Heart left ventricle (tissue), 16 donors: ENCODE measurements around the gene MARK3. TPM values are rescaled to one million over a fixed set of nuclear protein-coding genes. Genes with fewer than 3 reads are reported as not detected.

Source experiments
- ATAC-seq, 4 donors: fragments of 200-7000 bp; cut with Tn5 transposase; one replicate each; pipeline ENCODE4 v1.9.1; 2020 to 2022; ENCODE audit warnings: moderate library complexity in 4 of 4, mild to moderate bottlenecking in 3 of 4, moderate number of reproducible peaks in 1 of 4
- DNase-seq, 5 donors: peaks; one replicate each; pipeline ENCODE4 v3.0.0-alpha.2; 2020
- H3K27ac ChIP-seq, 12 donors: fragments of 200-600 bp; sonication (generic) in 4 of 12; one replicate each; pipeline versions ENCODE4 v1.5.0 to v1.8.0; 2016 to 2022; ENCODE audit warnings: mild to moderate bottlenecking in 2 of 12
- H3K27me3 ChIP-seq, 9 donors: fragments of 200-600 bp; sonication (generic) in 2 of 9; one replicate each; pipeline versions ENCODE4 v1.5.1 to v1.8.0; 2016 to 2022; ENCODE audit warnings: mild to moderate bottlenecking in 3 of 9
- H3K36me3 ChIP-seq, 9 donors: fragments of 200-600 bp; sonication (generic) in 2 of 9; one replicate each; pipeline versions ENCODE4 v1.5.0 to v1.8.0; 2018 to 2022; ENCODE audit warnings: mild to moderate bottlenecking in 2 of 9
- H3K4me1 ChIP-seq, 12 donors: fragments of 200-600 bp; sonication (generic) in 4 of 12; one replicate each; pipeline versions ENCODE4 v1.5.0 to v1.8.0; 2016 to 2022; ENCODE audit warnings: mild to moderate bottlenecking in 3 of 12
- H3K4me3 ChIP-seq, 12 donors: fragments of 200-600 bp; sonication (generic) in 4 of 12; one replicate each; pipeline versions ENCODE4 v1.5.0 to v1.8.0; 2017 to 2022; ENCODE audit warnings: mild to moderate bottlenecking in 9 of 12, moderate library complexity in 4 of 12
- H3K9me3 ChIP-seq, 12 donors: fragments of 200-600 bp; sonication (generic) in 4 of 12; one replicate each; pipeline versions ENCODE4 v1.5.0 to v1.8.0; 2016 to 2022; ENCODE audit warnings: mild to moderate bottlenecking in 1 of 12
- POLR2A ChIP-seq, 2 donors: fragments of 450-650 bp; IDR thresholded peaks; one replicate each; pipeline ENCODE4 v1.6.1; 2017; ENCODE audit warnings: antibody characterized with exemption in 2 of 2, mild to moderate bottlenecking in 2 of 2, moderate library complexity in 2 of 2
- WGBS, 4 donors: extraction: QIAGEN DNeasy Blood & Tissue Kit in 2 of 4; methylation state at CpG; one replicate each; pipeline versions ENCODE4 v1.1.5 to v1.1.7; 2013 to 2018; 5-methylcytosine and 5-hydroxymethylcytosine counted together
- intact Hi-C, 10 donors: fragments of 100-400 bp; cut with DNase I; formaldehyde crosslinking; loops; one replicate each; pipeline versions ENCODE4 v1.11.1 to v1.14.2; 2022
- polyA plus RNA-seq, 2 donors: library from polyadenylated mRNA; stranded (reverse); fragments of 200-250 nt; gene quantifications; one replicate each; pipeline ENCODE4 v1.2.3, GENCODE V29; 2013
- total RNA-seq, 9 donors: library from RNA; depleted of rRNA in 2 of 9; stranded (reverse); fragments of >200 nt in 2 of 9; fragmentation: NEBNext Ultra II Directional in 3 of 9; extraction: Animal tissue kit (Norgen Biotek cat#: 25700) in 3 of 9; gene quantifications; one replicate each; pipeline versions ENCODE4 v1.1.0 to v1.2.4, GENCODE V29; 2016 to 2023
- TF ChIP-seq, protein P1 (sequence below), 12 donors: fragments of 200-600 bp; sonication (generic) in 4 of 12; IDR thresholded peaks; one replicate each; pipeline versions ENCODE4 v1.5.0 to v1.8.0; 2018 to 2022; ENCODE audit warnings: antibody characterized with exemption in 12 of 12, mild to moderate bottlenecking in 5 of 12
- donor health status: ischemic (EF 13 %, LVEDD 7.1; RV severe dilation, severe dysfunction).
- donor health status: healthy with polysubstance abuse.
- donor health status: DM: no; HTN: yes; CAD: no.
- donor health status: DM: no; HTN: no; CAD: no.
- donor health status: ischemic (EF 25% LVEDD 6.9; RV normal size, moderate dysfunction).
- donor health status: ischemic (EF 25% LVEDD 5.7; RV mildly dilated, moderate dysfunction).
- donor health status: healthy.
- donor health status: DM: yes; HTN: yes; CAD: no.
- donor health status: ischemic (EF 35%, LVEDD 5.7; RV mildly dilated, moderate dysfunction).
- donor health status: nonischemic (EF 11% LVEDD 7.7; RV severe dilation, severe dysfunction).
- donor health status: DM: yes; HTN: yes; CAD: no.
- donor health status: PGD.
- donor health status: ischemic (EF 29% LVEDD 5.4; RV normal size, mild dysfunction).
- donor health status: nonischemic (EF 23%, LVEDD 6.1; RV moderate dilation, normal function).

Gene MARK3
- total and polyA plus RNA-seq, 11 donors: 54.0 to 156 (median 111) TPM

- no peak for TF ChIP-seq POLR2A (IDR thresholded peaks at IDR 0.05)
- TF ChIP-seq, protein P1, sequence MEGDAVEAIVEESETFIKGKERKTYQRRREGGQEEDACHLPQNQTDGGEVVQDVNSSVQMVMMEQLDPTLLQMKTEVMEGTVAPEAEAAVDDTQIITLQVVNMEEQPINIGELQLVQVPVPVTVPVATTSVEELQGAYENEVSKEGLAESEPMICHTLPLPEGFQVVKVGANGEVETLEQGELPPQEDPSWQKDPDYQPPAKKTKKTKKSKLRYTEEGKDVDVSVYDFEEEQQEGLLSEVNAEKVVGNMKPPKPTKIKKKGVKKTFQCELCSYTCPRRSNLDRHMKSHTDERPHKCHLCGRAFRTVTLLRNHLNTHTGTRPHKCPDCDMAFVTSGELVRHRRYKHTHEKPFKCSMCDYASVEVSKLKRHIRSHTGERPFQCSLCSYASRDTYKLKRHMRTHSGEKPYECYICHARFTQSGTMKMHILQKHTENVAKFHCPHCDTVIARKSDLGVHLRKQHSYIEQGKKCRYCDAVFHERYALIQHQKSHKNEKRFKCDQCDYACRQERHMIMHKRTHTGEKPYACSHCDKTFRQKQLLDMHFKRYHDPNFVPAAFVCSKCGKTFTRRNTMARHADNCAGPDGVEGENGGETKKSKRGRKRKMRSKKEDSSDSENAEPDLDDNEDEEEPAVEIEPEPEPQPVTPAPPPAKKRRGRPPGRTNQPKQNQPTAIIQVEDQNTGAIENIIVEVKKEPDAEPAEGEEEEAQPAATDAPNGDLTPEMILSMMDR (IDR thresholded peaks at IDR 0.05): no peak
- intact Hi-C loops: no loop called here
- Histone ChIP-seq H3K27ac (no peak overlapping the region), H3K36me3 (no peaks in the 10 kb centered on the region), H3K9me3 (no peaks in the 10 kb centered on the region), H3K27me3 (no peaks in the 10 kb centered on the region), H3K4me3 (no peak overlapping the region), H3K4me1 (no peaks in the 10 kb centered on the region)
- DNase-seq: no peak
- 61 to 74% (median 71%) methylated on average over 13 to 14 of the region's 14 CpGs for WGBS, 4 donors
- no peak for ATAC-seq
These were observed 7.0 kb upstream of the MARK3 start for GRCh38 chr14:103378038-103378854.

DNA sequence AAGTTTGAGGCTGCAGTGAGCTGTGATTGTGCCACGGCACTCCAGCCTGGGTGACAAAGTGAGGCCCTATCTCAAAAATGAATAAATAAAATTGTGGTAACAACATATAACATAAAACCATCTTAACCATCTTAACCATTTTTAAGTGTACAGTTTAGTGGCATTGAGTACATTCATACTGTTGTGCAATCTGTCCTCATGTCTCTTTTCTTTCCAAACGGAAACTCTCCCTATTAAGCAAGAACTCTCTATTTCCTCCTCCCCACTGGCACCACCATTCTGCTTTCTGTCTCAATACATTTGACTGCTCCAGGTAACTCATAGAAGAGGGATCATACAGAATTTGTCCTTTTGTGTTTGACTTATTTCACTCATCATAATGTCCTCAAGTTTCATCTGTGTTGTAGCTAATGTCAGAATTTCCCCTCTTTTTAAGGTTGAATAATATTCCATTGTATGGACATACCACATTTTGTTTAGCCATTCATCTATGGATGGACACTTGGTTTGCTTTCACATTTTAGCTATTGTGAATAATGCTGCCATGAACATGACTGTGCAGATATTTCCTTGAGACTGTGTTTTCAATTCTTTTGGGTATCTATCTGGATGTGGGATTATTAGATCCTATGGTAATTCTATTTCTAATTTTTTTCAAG is 4.4 kb upstream of the MARK3 start:
- Histone ChIP-seq H3K9me3 (no peaks in the 10 kb centered on the region), H3K36me3 (no peaks in the 10 kb centered on the region), H3K27ac (no peak overlapping the region), H3K4me1 (peaks cover 0 to 8% (median 5%) of the 10 kb centered on the region in 12 donors), H3K4me3 (no peak overlapping the region), H3K27me3 (no peaks in the 10 kb centered on the region)
- DNase-seq (no peak), ATAC-seq (no peak)
- intact Hi-C loops: loop anchor here in 4 of 10 donors (5.0 to 10.0 kb wide), 3 partner anchors 39 to 46 kb away; partner anchors contain the start of gene EIF5 (in 2 of the 4)
- WGBS, 4 donors: 0 to 27% (median 20%) methylated on average over 2 of the region's 2 CpGs
- TF ChIP-seq, protein P1 (IDR thresholded peaks at IDR 0.05): no peak
- no peak for TF ChIP-seq POLR2A (IDR thresholded peaks at IDR 0.05)

DNA sequence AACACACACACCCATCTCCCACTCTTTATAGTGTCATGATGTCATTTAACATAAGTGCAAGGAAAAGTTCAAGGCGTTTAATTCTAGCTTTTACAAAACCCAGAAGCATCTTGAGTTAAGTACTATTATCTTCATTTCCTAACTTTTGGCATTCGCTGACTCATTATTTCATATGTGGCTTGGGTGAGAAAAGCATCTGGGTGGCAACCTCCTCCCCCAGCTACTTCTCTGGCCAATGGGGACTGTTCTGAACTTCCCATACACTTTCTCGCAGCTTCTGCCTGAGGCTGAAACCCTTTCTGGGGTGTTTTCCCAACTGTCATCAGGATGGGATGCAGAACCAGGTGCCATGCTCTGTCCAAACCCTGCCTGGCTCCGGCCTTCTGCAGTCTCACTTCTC is 2.8 kb upstream of the MARK3 start:
- Histone ChIP-seq H3K9me3 (no peaks in the 10 kb centered on the region), H3K4me3 (no peak overlapping the region), H3K36me3 (no peaks in the 10 kb centered on the region), H3K27ac (no peak overlapping the region), H3K27me3 (no peaks in the 10 kb centered on the region), H3K4me1 (peaks cover 0 to 14% (median 11%) of the 10 kb centered on the region in 12 donors)
- intact Hi-C loops: loop anchor here in 4 of 10 donors (5.0 to 10.0 kb wide), 3 partner anchors 40 to 48 kb away; partner anchors contain the start of gene EIF5 (in 2 of the 4)
- WGBS, 4 donors: 51 to 63% (median 58%) methylated on average over 4 of the region's 4 CpGs
- ATAC-seq (no peak), DNase-seq (no peak)
- TF ChIP-seq, protein P1 (IDR thresholded peaks at IDR 0.05): no peak
- no peak for TF ChIP-seq POLR2A (IDR thresholded peaks at IDR 0.05)
